Fibroblast of skin of right biceps (primary cell): ENCODE measurements around the gene CLCNKA.
"Not testable (repeated sequence)": the region's sequence is repeated elsewhere in the genome, so short reads cannot be mapped to it uniquely, and the experiment has no call there.

ENCODE experiments used
- DNase-seq: peaks from one replicate; pipeline ENCODE4 v3.0.0-alpha.2; 2013

CLCNKA gene

GRCh38 chr1:16046842-16047241 is 25.0 kb downstream of the CLCNKA start:
- DNase-seq = peak; percentile 18

- no peak for DNase-seq
Observed at GRCh38 chr1:16047791-16048475, 26.1 kb downstream of the CLCNKA start.

- peak; percentile 62 for DNase-seq
Observed at GRCh38 chr1:16048573-16049189, 26.8 kb downstream of the CLCNKA start.

GRCh38 chr1:16050328-16050727 is 28.5 kb downstream of the CLCNKA start:
- no peak for DNase-seq

- no peak for DNase-seq
Observed at GRCh38 chr1:16051039-16051438, 29.2 kb downstream of the CLCNKA start.

GRCh38 chr1:16051949-16052348 is 30.1 kb downstream of the CLCNKA start:
- DNase-seq = not testable (repeated sequence)

GRCh38 chr1:16053781-16054502 is 32.1 kb downstream of the CLCNKA start:
- DNase-seq = no peak

GRCh38 chr1:16054598-16055540 is 33.0 kb downstream of the CLCNKA start:
- DNase-seq = no peak

- peak; percentile 69 for DNase-seq
Observed at GRCh38 chr1:16055613-16056520, 34.0 kb downstream of the CLCNKA start.

- not testable (repeated sequence) for DNase-seq
Observed at GRCh38 chr1:16056521-16056912, 34.7 kb downstream of the CLCNKA start.

GRCh38 chr1:16057314-16057915 is 35.6 kb downstream of the CLCNKA start:
- DNase-seq = not testable (repeated sequence)

GRCh38 chr1:16058394-16059120 is 36.7 kb downstream of the CLCNKA start:
- not testable (repeated sequence) for DNase-seq

- no peak for DNase-seq
Observed at GRCh38 chr1:16061266-16061665, 39.4 kb downstream of the CLCNKA start.

- DNase-seq = not testable (repeated sequence)
Observed at GRCh38 chr1:16061989-16062686, 40.3 kb downstream of the CLCNKA start.

GRCh38 chr1:16062687-16063075 is 40.8 kb downstream of the CLCNKA start:
- DNase-seq = not testable (repeated sequence)

GRCh38 chr1:16063226-16063829 is 41.5 kb downstream of the CLCNKA start:
- DNase-seq = no peak

- DNase-seq = no peak
Observed at GRCh38 chr1:16063921-16064320, 42.1 kb downstream of the CLCNKA start.

- DNase-seq = no peak
Observed at GRCh38 chr1:16064536-16065268, 42.9 kb downstream of the CLCNKA start.

- no peak for DNase-seq
Observed at GRCh38 chr1:16065269-16065576, 43.4 kb downstream of the CLCNKA start.
